Colonic mucosa (tissue), 4 donors: ENCODE results near the gene SNX5. TPM values are rescaled to one million over a fixed set of nuclear protein-coding genes. Genes with fewer than 3 reads are reported as not detected.
A peak's percentile ranks its signal among the peaks of the same experiment; 100 is the strongest.

Experiments
- DNase-seq: peaks from one replicate; pipeline ENCODE4 v3.0.0-alpha.2; 2020
- H3K27ac ChIP-seq: fragments of 200-600 bp; one replicate; pipeline ENCODE4 v1.8.0; 2021
- H3K27me3 ChIP-seq: fragments of 200-600 bp; one replicate; pipeline ENCODE4 v1.8.0; 2021
- H3K36me3 ChIP-seq: fragments of 200-600 bp; one replicate; pipeline ENCODE4 v1.8.0; 2021
- H3K4me1 ChIP-seq: fragments of 200-600 bp; one replicate; pipeline ENCODE4 v1.8.0; 2021; ENCODE audit warnings: mild to moderate bottlenecking
- H3K4me3 ChIP-seq: fragments of 200-600 bp; one replicate; pipeline ENCODE4 v1.8.0; 2021
- H3K9ac ChIP-seq, 2 donors: one replicate each; pipeline ENCODE4 v1.7.0; 2013; ENCODE audit warnings: control low read depth in 2 of 2, low read depth in 2 of 2, low read length in 2 of 2
- H3K9me3 ChIP-seq: fragments of 200-600 bp; one replicate; pipeline ENCODE4 v1.8.0; 2021
- intact Hi-C: fragments of 100-400 bp; cut with DNase I; formaldehyde crosslinking; loops from one replicate; pipeline ENCODE4 v1.14.1; 2022
- total RNA-seq, 2 donors: library from RNA; stranded (reverse); fragmentation: NEBNext Ultra II Directional in 1 of 2; extraction: Animal tissue kit (Norgen Biotek cat#: 25700) in 1 of 2; gene quantifications; one replicate each; pipeline ENCODE4 v1.2.1, GENCODE V29; 2021
- TF ChIP-seq, protein P1 (sequence below): fragments of 200-600 bp; IDR thresholded peaks from one replicate; pipeline ENCODE4 v1.8.0; 2022; ENCODE audit warnings: antibody characterized with exemption, mild to moderate bottlenecking
- donor health status: healthy.
- donor health status: DM: no; HTN: no; CAD: no.
- donor health status: DM: no; HTN: no; CAD: no.

SNX5 gene
- total RNA-seq, 2 donors from 2014 or later = 116 to 119 TPM

DNA sequence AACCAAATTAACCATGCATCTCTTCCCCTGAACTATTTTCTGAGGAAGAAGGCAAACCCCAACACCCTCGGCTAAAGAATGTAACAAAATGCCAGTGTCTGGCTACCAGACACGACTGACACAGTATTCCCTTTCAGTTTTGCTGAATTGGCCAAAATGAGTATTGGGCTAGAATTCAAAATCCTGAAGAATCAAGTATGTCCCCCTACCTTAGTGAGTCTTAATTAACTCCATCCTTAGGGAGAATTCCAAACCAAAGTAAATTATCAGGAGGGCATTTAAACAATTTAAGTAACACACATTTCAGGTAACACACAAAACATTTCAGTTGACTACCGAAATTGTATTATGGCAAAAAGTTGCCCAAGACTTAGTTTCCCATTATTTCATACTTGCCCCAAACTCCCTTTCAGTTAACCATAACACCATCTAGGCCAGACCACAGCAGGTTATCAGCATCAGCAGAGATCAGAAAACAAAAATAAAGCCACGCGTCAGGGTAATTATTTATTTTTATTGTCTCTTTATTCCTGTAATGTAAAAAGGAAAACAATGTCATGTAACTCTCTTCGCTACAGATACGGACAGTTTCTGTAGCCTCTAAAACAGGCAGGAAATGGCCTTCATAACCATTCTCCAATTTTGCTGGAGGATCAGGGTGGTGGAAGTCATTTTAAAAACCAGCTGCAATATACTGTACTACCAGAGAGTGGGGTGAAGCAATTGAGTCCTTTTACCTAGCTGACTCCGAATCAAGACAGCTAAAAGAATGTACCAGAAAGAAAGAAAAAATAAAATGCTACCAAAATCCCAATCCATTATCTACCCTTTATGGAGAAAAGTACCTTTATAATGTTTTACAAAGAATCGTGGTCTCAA, 1.9 kb downstream of the SNX5 start:
- Histone ChIP-seq H3K27me3 (no peaks in the 10 kb centered on the region), H3K36me3 (no peaks in the 10 kb centered on the region), H3K27ac (peak overlapping the region; percentile 97), H3K4me3 (peak overlapping the region; percentile 78), H3K4me1 (peaks cover 8% of the 10 kb centered on the region), H3K9ac (peak overlapping the region; percentile 50 to 95), H3K9me3 (no peaks in the 10 kb centered on the region)
- no peak for DNase-seq
- TF ChIP-seq, protein P1, sequence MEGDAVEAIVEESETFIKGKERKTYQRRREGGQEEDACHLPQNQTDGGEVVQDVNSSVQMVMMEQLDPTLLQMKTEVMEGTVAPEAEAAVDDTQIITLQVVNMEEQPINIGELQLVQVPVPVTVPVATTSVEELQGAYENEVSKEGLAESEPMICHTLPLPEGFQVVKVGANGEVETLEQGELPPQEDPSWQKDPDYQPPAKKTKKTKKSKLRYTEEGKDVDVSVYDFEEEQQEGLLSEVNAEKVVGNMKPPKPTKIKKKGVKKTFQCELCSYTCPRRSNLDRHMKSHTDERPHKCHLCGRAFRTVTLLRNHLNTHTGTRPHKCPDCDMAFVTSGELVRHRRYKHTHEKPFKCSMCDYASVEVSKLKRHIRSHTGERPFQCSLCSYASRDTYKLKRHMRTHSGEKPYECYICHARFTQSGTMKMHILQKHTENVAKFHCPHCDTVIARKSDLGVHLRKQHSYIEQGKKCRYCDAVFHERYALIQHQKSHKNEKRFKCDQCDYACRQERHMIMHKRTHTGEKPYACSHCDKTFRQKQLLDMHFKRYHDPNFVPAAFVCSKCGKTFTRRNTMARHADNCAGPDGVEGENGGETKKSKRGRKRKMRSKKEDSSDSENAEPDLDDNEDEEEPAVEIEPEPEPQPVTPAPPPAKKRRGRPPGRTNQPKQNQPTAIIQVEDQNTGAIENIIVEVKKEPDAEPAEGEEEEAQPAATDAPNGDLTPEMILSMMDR = no peak
- intact Hi-C loops = no loop called here

DNA sequence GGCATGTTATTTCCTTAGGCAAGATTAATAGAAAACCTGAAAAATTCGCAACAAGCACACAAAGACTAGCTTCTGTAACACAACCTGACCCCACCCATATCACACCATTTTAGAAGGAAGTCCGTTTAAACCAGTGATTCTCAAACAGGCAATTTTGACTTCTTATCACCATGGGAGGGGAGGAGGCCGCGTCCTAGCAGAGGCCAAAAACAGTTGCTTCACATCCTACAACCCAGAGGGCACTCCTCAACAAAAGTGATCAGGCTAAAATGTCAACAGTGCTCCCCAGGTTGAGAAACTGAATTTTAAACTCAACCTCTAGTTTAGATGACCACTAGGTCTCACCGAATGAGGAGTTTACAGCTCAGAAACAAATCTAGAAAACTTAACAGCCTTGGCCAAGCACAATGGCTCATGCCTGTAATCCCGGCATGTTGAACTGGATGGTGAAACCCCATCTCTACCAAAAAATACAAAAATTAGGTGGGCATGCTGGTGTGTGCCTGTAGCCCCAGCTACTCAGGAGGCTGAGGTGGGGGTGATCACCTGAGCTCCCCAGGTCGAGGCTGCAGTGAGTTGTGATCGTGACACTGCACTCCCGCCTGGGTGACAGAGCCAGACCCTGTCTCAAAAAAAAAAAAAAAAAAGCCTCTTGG, 3.4 kb downstream of the SNX5 start:
- H3K9me3 ChIP-seq = no peaks in the 10 kb centered on the region
- no peak overlapping the region for H3K4me3 ChIP-seq
- no peaks in the 10 kb centered on the region for H3K27me3 ChIP-seq
- peak; percentile 56 for DNase-seq
- TF ChIP-seq, protein P1 = no peak
- no peaks in the 10 kb centered on the region for H3K36me3 ChIP-seq
- peak overlapping the region; percentile 31 to 95 for H3K9ac ChIP-seq
- peaks cover 13% of the 10 kb centered on the region for H3K4me1 ChIP-seq
- peak overlapping the region; percentile 97 for H3K27ac ChIP-seq
- intact Hi-C loops = no loop called here

DNA sequence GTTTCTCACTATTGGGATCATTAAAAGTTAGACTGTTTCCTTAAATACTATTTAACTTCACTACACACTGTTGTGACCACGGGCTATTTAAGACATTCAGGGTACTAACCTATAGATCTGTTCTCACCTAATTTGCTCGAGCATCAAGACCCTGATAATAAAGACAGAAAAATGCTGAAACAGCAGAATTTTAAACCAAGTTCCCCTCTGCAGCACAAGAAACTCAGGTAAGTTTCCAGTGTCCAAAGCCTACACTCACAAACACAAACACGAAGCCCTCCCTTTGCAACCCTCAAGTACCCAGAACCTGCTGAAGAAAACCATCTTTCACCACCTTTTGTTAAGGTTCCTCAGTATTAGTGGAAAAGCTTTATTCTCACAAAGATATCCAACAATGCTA, 4.0 kb downstream of the SNX5 start:
- no peak for DNase-seq
- H3K4me3 ChIP-seq = no peak overlapping the region
- peaks cover 15% of the 10 kb centered on the region for H3K4me1 ChIP-seq
- H3K36me3 ChIP-seq = no peaks in the 10 kb centered on the region
- H3K9me3 ChIP-seq = no peaks in the 10 kb centered on the region
- intact Hi-C loops = no loop called here
- peak overlapping the region in 1 of 2 donors; percentile 95 for H3K9ac ChIP-seq
- no peaks in the 10 kb centered on the region for H3K27me3 ChIP-seq
- H3K27ac ChIP-seq = peak overlapping the region; percentile 97
- TF ChIP-seq, protein P1 = no peak

DNA sequence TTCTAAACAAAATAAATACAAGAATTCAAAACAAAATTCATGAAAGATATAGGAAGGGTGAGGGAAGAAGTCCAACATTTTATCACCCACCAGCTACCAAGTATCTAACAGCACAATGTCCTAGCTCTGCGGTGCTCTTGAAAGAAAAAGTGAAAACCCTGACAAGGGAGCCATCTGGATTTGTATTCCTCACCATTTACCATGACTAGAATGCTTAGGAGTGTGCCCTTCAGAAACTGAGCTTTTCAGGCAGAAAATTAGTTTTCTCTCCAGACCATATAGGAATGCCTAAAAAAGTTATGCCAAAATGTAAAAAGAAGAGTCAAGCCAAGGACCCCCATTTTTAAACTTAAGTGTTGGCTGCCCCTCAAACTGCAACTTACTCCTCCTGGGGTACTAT, 4.5 kb downstream of the SNX5 start:
- Histone ChIP-seq H3K9me3 (no peaks in the 10 kb centered on the region), H3K4me1 (peaks cover 21% of the 10 kb centered on the region), H3K27ac (peak overlapping the region; percentile 97), H3K27me3 (no peaks in the 10 kb centered on the region), H3K9ac (peak overlapping the region in 1 of 2 donors; percentile 95), H3K4me3 (no peak overlapping the region), H3K36me3 (no peaks in the 10 kb centered on the region)
- TF ChIP-seq, protein P1 = no peak
- intact Hi-C loops = no loop called here
- no peak for DNase-seq

DNA sequence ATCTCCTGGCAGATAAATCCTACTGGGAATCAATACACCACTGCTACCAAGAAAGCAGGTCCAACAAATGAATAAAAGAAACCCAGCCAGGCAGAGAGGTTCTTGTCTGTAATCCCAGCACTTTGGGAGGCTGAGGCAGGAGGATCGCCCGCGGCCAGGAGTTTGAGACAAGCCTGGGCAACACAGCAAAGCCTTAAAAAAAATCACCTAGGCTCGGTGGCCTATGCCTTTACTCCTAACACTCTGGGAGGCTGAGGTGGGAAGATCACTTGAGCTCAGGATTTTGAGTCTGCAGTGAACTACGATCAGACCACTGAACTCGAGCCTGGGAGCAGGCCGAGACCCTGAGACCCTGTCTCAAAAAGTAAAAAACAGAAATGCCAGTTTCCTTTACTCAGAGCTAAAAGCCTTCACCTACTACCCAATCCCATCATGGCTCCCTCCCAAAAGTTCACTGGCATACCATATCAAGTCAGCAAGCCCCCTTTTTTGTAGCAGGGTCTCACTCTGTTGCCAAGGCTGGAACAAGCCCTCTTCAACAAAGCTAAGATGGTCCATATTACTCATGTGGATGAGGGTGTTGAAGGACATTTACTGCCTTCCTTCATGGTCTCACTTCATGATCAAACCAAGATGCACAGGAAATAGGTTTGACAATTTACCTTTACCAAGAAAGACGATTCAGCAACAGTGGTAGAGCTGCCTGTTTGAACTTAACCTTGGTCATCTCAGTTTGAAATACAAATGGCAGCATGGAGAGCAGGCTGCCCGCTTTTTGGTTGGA, 5.3 kb downstream of the SNX5 start:
- peak overlapping the region; percentile 62 for H3K27ac ChIP-seq
- intact Hi-C loops = no loop called here
- peaks cover 25% of the 10 kb centered on the region for H3K4me1 ChIP-seq

More for the DNA sequence above, 5.3 kb downstream of the SNX5 start:
- Histone ChIP-seq H3K27me3 (no peaks in the 10 kb centered on the region), H3K36me3 (no peaks in the 10 kb centered on the region), H3K9me3 (no peaks in the 10 kb centered on the region), H3K9ac (no peak overlapping the region), H3K4me3 (no peak overlapping the region)
- DNase-seq = no peak
- TF ChIP-seq, protein P1 = no peak
